Endometrium (tissue), 2 donors: ENCODE data around the gene MLPH.

Experiments
- FAIRE-seq: peaks from 2 replicates; lab custom pipeline; 2012; peaks lifted over from hg19 to GRCh38; lab: Jason Lieb, UNC
- donor health status: control.
- donor health status: control.

Gene MLPH

GRCh38 chr2:237500681-237501424, 13.8 kb downstream of the MLPH start:
- FAIRE-seq, result no peak

GRCh38 chr2:237501892-237502513, 15.0 kb downstream of the MLPH start:
- FAIRE-seq, result peak; percentile 77

GRCh38 chr2:237503201-237503600, 16.1 kb downstream of the MLPH start:
- FAIRE-seq, result no peak

DNA sequence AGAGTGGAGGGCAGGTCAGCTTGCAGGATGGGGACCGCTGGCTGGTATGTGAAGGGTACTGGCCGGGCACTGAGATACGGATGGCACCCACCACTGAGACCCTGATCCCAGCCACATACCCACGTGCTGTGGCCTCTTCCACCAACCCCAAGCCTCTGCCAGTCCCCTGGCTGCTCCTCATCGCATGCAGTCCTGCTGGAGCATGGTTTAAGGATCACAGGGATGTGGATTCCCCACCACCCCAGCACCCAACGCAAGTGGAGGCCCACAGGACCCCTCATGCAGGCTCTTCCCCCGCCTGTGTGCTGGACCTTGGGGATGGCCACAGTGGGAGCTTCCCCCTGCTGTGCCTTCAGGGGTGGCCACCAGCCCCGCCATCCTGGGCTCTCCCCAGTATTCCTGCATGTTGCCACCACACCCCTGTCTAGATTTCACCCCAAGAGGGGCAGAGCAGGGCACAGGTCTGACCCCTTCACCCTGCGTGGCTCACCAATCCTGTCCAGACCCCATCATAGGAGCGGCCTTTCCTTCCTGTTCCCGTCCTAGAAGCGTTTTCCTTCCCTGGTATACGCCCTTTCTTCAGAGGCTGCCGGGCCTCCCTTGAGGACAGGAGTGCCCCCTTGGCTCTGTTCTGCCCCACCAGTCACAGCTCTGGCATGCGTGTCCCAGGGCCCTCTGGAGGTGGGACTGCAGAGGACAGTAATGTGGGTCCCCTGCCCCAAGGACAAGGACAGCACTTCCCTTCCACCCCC, 18.3 kb downstream of the MLPH start:
- FAIRE-seq, result no peak

- no peak for FAIRE-seq
Measured at GRCh38 chr2:237507512-237507911, 20.5 kb downstream of the MLPH start.

DNA sequence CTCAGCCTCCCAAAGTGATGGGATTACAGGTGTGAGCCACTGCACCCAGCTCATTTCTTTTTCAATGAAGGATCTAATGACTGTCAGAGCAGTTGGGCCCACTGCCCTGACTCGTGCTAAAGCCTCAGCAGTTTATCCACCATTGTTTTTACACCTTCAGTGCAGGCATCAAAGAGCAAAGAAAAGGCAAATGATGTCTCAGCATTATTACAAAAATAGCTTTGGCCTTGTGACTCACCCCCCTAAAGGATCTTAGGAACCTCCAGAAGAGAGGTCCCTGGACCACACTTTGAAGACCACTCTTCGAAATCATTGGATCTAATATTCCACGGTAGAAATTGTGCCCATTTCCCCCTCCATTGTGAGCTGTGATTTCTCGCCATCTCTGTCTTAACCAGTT, 21.3 kb downstream of the MLPH start:
- no peak for FAIRE-seq

- FAIRE-seq, result no peak
Measured at GRCh38 chr2:237509151-237509550, 22.1 kb downstream of the MLPH start.

DNA sequence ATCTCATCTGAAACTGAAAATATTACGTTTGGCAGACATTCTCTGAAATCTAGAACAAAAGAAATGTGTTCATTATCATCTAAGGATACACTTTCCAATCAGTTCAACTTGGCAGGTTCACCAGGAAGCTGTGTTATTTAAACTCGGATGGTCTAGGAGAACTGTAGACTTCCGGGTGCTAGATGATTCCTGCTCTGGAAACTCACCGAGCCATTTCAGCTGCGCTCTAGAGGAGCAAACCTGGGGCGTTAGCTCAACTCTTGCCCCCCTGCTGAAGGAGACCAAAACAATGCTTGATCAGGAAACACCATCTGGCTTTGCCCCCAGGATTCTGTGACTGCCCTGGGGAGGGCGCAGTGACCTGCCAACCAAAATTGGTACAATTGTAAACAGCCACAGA, 22.9 kb downstream of the MLPH start:
- no peak for FAIRE-seq

GRCh38 chr2:237510502-237511217, 23.6 kb downstream of the MLPH start:
- no peak for FAIRE-seq

GRCh38 chr2:237511433-237511832, 24.4 kb downstream of the MLPH start:
- FAIRE-seq, result peak; percentile 98

DNA sequence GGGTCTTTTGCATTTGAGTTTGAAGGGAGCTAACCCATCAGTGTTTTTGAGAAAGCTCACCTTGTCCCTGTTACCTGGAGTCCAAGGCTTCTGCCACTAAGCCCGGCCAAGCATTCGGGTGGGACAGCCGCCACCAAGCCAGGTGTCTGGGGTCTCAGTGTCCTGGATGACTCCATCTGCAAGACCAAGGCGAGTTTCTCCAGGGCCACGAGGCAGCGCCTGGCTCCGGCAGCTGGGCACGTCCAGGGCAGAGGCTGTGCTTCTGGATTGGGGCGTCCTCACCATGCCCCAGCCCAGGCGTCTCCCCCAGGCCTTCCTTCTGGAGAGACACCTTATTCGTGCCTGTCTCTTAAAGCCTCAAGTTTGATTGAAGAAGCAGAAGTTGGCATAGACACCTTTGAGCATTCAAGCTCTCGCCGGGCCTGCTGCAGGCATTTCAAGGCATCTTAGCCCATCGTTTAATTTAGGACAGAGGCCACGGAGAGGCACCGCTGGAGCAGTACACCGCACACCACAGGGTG, 24.9 kb downstream of the MLPH start:
- FAIRE-seq, result no peak

- peak; percentile 88 for FAIRE-seq
Measured at GRCh38 chr2:237512774-237513466, 25.9 kb downstream of the MLPH start.

DNA sequence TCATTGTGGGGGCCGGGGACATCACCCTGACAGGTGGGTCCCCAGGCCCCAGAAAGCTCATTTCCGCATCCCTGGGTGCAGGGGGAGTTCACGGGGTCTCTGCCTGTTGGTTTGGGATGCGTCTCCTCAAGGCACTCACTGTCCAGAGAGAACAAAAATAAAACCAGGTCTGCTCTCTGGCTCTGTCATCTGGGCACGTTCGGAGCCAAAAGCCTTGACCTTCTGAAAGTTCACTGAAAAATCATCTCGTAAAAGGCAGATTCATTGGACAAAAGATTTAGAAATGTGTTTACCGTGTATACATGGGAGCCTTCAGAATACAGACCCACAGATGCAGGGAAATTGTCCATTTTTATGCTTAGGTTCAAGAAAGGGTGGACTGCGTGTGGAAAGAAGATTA, 26.6 kb downstream of the MLPH start:
- FAIRE-seq, result no peak

GRCh38 chr2:237514474-237515130, 27.6 kb downstream of the MLPH start:
- no peak for FAIRE-seq

DNA sequence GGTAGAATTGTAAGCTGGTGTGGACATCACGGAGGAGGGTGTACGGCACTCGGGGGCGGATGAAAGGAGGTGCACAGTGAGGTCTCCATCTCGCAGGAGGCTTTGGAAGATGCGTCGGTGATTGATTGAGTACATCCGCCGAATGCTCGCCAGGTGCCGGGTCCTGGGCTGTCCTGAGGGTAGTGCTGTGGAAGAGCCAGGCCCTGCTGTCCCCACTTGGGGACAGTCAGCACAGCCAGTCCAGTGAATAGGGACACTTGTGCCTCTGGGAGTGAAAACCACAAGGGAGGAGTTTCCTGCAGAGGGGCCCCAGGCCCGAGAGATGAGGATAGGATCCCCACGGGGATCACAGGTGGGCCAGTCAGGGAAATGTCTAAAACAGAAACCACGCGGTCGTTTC, 28.1 kb downstream of the MLPH start:
- no peak for FAIRE-seq

DNA sequence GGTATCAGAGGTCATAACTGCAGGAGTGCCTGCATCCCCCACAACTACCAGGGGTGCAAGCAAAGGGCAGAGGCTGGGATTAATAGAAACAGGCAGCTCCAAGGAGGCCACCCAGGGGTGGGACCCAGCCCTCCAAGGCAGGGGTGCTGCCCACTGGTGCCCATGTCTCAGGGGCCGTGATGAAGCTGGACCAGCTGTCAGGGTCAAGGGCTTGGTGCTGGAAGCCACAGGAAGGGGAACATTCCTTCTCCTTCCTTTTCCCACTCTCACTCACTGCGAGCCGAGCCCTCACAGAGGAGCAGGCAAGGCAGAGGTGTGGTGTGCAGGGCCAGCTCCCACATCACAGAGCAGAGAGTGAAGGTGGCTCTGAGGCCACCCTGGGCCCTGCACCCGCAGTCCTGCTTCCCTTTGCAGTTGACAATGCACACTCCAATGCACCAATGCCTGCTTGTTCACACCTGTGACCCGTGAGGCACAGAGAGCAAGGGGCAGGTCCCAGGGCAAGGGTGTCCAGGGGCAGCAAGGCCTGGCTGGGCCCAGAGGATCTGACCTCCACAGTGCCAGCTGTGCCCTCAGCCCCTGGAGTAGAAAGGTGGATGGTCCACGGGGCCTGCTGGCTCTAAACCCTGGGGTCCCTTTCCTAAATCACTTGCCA, 28.7 kb downstream of the MLPH start:
- FAIRE-seq, result no peak

GRCh38 chr2:237517163-237517562, 30.1 kb downstream of the MLPH start:
- no peak for FAIRE-seq

DNA sequence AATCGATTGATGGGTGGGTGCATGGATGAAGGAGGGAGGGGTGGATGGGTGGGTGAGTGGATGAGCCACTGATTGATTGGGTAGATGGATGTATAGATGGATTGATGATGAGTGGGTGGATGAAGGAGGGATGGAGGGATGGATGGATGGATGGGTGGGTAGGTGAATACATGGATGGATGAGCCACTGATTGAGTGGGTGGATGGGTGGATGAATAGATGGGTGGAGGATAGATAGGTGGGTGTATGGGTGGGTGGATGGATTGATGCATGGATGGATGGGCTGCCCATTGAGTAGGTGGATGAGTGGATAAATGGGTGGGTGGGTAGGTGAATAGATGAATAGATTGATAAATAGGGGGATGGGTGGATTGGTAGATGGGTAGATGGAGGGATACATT, 30.9 kb downstream of the MLPH start:
- FAIRE-seq, result no peak

DNA sequence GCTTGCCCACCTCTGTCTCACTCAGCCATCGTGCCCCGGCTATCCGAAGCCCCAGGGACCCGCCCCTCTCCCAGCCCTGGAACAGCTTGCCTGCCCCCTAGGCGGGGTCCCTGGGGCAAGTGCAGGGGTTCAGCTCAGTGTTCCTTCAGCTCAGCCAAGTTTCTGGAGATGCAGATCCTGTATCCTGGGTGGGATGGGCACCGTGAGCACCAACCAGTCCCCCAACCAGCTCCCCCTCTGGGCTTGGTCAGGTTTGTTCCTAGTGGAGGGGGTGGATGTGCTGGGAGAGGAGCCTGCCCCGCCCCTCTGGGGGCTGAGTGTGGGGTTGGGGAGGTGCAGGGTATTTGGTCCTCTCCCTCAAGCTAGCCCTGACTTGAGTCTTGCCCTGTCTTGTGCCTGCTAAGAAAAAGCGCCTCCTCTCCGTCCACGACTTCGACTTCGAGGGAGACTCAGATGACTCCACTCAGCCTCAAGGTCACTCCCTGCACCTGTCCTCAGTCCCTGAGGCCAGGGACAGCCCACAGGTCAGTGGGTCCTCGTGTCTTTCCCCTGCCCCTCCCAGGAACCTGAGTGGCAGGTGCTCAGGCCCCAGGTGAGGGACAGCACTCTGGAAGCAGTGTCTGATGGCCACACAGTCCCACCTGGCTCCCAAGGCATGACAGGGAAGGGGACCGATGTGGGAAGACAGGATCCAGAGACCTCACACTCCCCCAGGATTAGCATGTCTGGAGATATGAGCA, 32.6 kb downstream of the MLPH start:
- no peak for FAIRE-seq

DNA sequence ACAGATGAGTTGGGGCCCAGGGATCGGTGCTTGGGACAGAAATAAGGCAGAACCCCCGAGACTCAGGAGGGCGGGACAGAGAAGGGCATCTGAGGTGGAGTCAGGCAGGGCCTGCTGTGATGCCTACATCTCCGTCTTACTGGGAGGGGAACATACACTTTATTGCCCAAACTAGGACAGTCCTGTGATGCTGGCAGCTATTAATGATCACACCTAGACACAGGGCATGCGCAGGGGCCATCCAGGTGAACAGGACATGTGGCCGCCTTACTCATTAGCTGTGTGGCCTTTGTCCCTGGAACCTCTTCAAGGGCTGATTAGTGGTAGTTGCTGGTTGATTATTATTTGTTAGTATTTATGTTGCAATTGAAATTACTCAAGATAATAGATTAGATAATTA, 33.2 kb downstream of the MLPH start:
- no peak for FAIRE-seq
